HG03045 (cell line): ENCODE results near the gene TRIM22.

Source experiments
- ATAC-seq: cut with Tn5 transposase; IDR thresholded peaks from one replicate; pipeline ENCODE4 v1.9.1; 2021; ENCODE audit warnings: mild to moderate bottlenecking, moderate library complexity; ENCODE audit not compliant: unreplicated experiment

TRIM22 gene

GRCh38 chr11:5737670-5738392, 48.2 kb downstream of the TRIM22 start:
- ATAC-seq: no peak

DNA sequence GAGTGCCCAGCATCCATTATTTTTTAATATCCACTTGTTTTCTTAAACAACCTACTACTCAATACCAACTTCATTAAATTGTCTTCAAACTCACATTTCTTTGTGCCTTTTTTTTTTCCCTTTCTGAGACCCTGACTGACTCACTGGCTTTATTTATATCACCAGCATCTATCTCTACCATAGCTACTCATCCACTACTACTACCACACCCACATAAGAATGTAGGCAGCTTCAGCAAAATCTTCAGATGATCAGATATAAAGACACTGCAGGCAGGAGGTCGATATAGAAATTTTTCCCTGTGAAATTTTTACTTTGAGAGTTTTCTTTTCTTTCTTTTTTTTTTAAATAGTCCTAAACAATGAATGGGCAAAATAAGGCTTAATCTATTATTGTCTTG, 48.8 kb downstream of the TRIM22 start:
- no peak for ATAC-seq

- ATAC-seq: no peak
Observed at GRCh38 chr11:5746614-5747013, 57.0 kb downstream of the TRIM22 start.

- no peak for ATAC-seq
Observed at GRCh38 chr11:5749836-5750235, 60.2 kb downstream of the TRIM22 start.

DNA sequence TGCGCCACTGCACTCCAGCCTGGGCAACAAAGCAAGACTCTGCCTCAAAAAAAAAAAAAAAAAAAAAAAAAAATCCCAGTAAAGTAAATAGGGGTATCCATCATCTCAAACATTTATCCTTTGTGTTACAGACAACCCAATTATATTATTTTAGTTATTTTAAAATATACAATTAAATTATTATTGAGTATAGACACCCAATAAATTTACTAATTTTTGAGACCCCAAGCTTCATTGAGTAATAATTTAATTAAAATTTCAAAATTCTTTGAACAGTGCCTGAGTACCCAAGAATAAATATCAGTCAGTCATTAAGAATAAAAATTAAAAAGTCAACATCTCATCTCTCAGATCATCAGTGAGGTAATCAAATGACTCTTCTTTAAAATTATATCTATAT, 64.4 kb downstream of the TRIM22 start, which contains the start of gene OR52N4:
OR52N4 (plus strand) TSS at position 301 of the 400 bp plus-strand sequence. CDS start 498 bp downstream, outside the sequence.
- no peak for ATAC-seq
